Heart left ventricle (tissue), 13 donors: Measurements from ENCODE around the gene SMOC2.

Experiments used
- POLR2A ChIP-seq, 2 donors: fragments of 450-650 bp; IDR thresholded peaks; one replicate each; pipeline ENCODE4 v1.6.1; 2017; ENCODE audit warnings: antibody characterized with exemption in 2 of 2, mild to moderate bottlenecking in 2 of 2, moderate library complexity in 2 of 2
- TF ChIP-seq, protein P1 (sequence below), 12 donors: fragments of 200-600 bp; sonication (generic) in 4 of 12; IDR thresholded peaks; one replicate each; pipeline versions ENCODE4 v1.5.0 to v1.8.0; 2018 to 2022; ENCODE audit warnings: antibody characterized with exemption in 12 of 12, mild to moderate bottlenecking in 5 of 12
- donor health status: ischemic (EF 13 %, LVEDD 7.1; RV severe dilation, severe dysfunction).
- donor health status: DM: no; HTN: yes; CAD: no.
- donor health status: DM: no; HTN: no; CAD: no.
- donor health status: ischemic (EF 25% LVEDD 6.9; RV normal size, moderate dysfunction).
- donor health status: ischemic (EF 25% LVEDD 5.7; RV mildly dilated, moderate dysfunction).
- donor health status: ischemic (EF 35%, LVEDD 5.7; RV mildly dilated, moderate dysfunction).
- donor health status: nonischemic (EF 11% LVEDD 7.7; RV severe dilation, severe dysfunction).
- donor health status: DM: yes; HTN: yes; CAD: no.
- donor health status: PGD.
- donor health status: ischemic (EF 29% LVEDD 5.4; RV normal size, mild dysfunction).
- donor health status: nonischemic (EF 23%, LVEDD 6.1; RV moderate dilation, normal function).

DNA sequence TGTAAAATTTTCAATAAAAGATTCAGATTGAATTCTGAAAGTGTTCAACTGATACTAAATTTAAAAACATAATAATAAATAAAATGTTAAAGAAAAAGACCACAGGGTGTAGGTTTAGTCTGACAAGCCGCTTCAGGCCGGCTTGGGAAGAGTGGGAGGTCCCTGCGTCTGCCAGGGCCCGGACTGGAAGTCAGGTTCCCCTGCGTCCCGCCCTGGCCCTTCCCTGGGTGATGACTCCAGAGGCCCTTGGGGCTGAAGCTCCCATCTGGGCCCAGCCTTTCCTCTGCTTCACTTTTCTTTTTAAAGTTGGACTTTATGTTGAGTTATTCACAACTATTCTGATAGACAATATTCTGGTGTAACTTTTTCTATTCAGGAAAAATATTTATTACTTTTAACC lies 93.3 kb downstream of the SMOC2 start:
- TF ChIP-seq, protein P1, sequence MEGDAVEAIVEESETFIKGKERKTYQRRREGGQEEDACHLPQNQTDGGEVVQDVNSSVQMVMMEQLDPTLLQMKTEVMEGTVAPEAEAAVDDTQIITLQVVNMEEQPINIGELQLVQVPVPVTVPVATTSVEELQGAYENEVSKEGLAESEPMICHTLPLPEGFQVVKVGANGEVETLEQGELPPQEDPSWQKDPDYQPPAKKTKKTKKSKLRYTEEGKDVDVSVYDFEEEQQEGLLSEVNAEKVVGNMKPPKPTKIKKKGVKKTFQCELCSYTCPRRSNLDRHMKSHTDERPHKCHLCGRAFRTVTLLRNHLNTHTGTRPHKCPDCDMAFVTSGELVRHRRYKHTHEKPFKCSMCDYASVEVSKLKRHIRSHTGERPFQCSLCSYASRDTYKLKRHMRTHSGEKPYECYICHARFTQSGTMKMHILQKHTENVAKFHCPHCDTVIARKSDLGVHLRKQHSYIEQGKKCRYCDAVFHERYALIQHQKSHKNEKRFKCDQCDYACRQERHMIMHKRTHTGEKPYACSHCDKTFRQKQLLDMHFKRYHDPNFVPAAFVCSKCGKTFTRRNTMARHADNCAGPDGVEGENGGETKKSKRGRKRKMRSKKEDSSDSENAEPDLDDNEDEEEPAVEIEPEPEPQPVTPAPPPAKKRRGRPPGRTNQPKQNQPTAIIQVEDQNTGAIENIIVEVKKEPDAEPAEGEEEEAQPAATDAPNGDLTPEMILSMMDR (IDR thresholded peaks at IDR 0.05) = no peak
- TF ChIP-seq POLR2A (IDR thresholded peaks at IDR 0.05) = no peak
